A549 (cell line): ENCODE results near the gene TRAPPC4.
A peak's percentile ranks its signal among the peaks of the same experiment; 100 is the strongest.

ENCODE experiments used
- BHLHE40 ChIP-seq: IDR thresholded peaks from 2 replicates; pipeline ENCODE4 v1.6.1; 2012; ENCODE audit warnings: low read depth, low read length, inconsistent platforms
- E2F6 ChIP-seq: IDR thresholded peaks from 2 replicates; pipeline ENCODE4 v1.6.1; 2012; ENCODE audit warnings: low read depth, borderline replicate concordance
- PHF8 ChIP-seq: fragments of 200-600 bp; sonication (generic); IDR thresholded peaks from 2 replicates; pipeline ENCODE4 v1.6.1; 2016; ENCODE audit warnings: low read depth, mild to moderate bottlenecking, antibody characterized with exemption, moderate library complexity, borderline replicate concordance
- POLR2A ChIP-seq: IDR thresholded peaks from 2 replicates; pipeline ENCODE4 v1.6.1; 2012; ENCODE audit warnings: mild to moderate bottlenecking, low read length
- USF2 ChIP-seq: fragments of 450-650 bp; IDR thresholded peaks from 2 replicates; pipeline ENCODE4 v1.6.1; 2014; ENCODE audit warnings: antibody characterized with exemption
- TF ChIP-seq, protein P1 (sequence below): fragments of >200 bp; sonication (Bioruptor Twin); formaldehyde crosslinking; IDR thresholded peaks from 3 replicates; pipeline ENCODE4 v1.5.1; 2016

- TF ChIP-seq BHLHE40 (no peak), E2F6 (0 out of 2 replicates have a peak, but pooled peaks have one; percentile 38), PHF8 (peak; percentile 47), POLR2A (peak; percentile 71), USF2 (0 out of 2 replicates have a peak, but pooled peaks have one; percentile 15)
- TF ChIP-seq, protein P1, sequence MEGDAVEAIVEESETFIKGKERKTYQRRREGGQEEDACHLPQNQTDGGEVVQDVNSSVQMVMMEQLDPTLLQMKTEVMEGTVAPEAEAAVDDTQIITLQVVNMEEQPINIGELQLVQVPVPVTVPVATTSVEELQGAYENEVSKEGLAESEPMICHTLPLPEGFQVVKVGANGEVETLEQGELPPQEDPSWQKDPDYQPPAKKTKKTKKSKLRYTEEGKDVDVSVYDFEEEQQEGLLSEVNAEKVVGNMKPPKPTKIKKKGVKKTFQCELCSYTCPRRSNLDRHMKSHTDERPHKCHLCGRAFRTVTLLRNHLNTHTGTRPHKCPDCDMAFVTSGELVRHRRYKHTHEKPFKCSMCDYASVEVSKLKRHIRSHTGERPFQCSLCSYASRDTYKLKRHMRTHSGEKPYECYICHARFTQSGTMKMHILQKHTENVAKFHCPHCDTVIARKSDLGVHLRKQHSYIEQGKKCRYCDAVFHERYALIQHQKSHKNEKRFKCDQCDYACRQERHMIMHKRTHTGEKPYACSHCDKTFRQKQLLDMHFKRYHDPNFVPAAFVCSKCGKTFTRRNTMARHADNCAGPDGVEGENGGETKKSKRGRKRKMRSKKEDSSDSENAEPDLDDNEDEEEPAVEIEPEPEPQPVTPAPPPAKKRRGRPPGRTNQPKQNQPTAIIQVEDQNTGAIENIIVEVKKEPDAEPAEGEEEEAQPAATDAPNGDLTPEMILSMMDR, result no peak
These were observed 38.6 kb downstream of the TRAPPC4 start, which contains the start of gene HYOU1 for GRCh38 chr11:119057000-119057769.
